K562 (cell line): Measurements from ENCODE around the gene SYN1. TPM values are rescaled to one million over a fixed set of nuclear protein-coding genes. Genes with fewer than 3 reads are reported as not detected.

Source experiments
- ATAC-seq: fragments of 200-7000 bp; cut with Tn5 transposase; 3 replicates; pipeline ENCODE4 v1.9.1; 2020; ENCODE audit warnings: moderate library complexity
- BruUV-seq: library from RNA; stranded (reverse); fragments of 400-500 nt; replicated peaks from 2 replicates; lab custom pipeline; 2021; lab: Mats Ljungman, UMichigan
- CTCF ChIA-PET: fragments of 300-600 bp; formaldehyde crosslinking; extraction: SDS; loops from one replicate; lab custom pipeline; 2021; ENCODE audit warnings: low intra/inter-chr PET ratio; lab: Yijun Ruan, JAX
- POLR2A ChIA-PET: fragments of 300-600, 350-650 bp; sonication (Branson Sonifier 250); formaldehyde crosslinking; extraction: SDS; loops from one replicate; lab custom pipeline; 2021; ENCODE audit warnings: antibody characterized with exemption, inconsistent platforms; lab: Yijun Ruan, JAX
- DNase-seq, 4 experiments: peaks; one replicate each; pipeline versions ENCODE4 v3.0.0 to v3.0.0-alpha.2; 2011 to 2018; ENCODE audit warnings: low spot score in 3 of 4, mixed read lengths in 3 of 4; ENCODE audit errors: extremely low read depth in 1 of 4
- FAIRE-seq: peaks from 2 replicates; lab custom pipeline; 2011; peaks lifted over from hg19 to GRCh38; lab: Jason Lieb, UNC
- H2AFZ ChIP-seq: 2 replicates; pipeline ENCODE4 v1.6.0; 2011; ENCODE audit warnings: low read depth, low read length, control low read depth, inconsistent platforms
- H3K27ac ChIP-seq: fragments of 200-600 bp; 3 replicates; pipeline ENCODE4 v1.8.0; 2011; ENCODE audit warnings: low read depth, mild to moderate bottlenecking, control low read depth, inconsistent platforms, low read length, moderate library complexity, mixed read lengths; ENCODE audit errors: extremely low read depth
- H3K27me3 ChIP-seq, 2 experiments: fragments of 300-600 bp in 1 of 2; 2 replicates in 1 of 2; 3 replicates in 1 of 2; pipeline versions ENCODE4 v1.6.0 to v1.8.0; 2011; ENCODE audit warnings: inconsistent platforms in 2 of 2, low read length in 2 of 2, mild to moderate bottlenecking in 1 of 2, mixed read lengths in 1 of 2, moderate library complexity in 1 of 2; ENCODE audit not compliant: control insufficient read depth in 2 of 2, insufficient read depth in 2 of 2
- H3K36me3 ChIP-seq: fragments of 300-600 bp; 3 replicates; pipeline ENCODE4 v1.8.0; 2011; ENCODE audit warnings: mild to moderate bottlenecking, low read length, inconsistent platforms; ENCODE audit not compliant: control insufficient read depth, insufficient read depth
- H3K4me1 ChIP-seq, 2 experiments: fragments of 200-600 bp in 1 of 2; replicated peaks in 1 of 2; 2 replicates in 1 of 2; 3 replicates in 1 of 2; pipeline versions ENCODE4 v1.5.1 to v1.8.0; 2011; ENCODE audit warnings: inconsistent platforms in 2 of 2, low read length in 2 of 2, mild to moderate bottlenecking in 1 of 2, mixed read lengths in 1 of 2, moderate library complexity in 1 of 2; ENCODE audit not compliant: control insufficient read depth in 2 of 2, insufficient read depth in 2 of 2
- H3K4me2 ChIP-seq: 2 replicates; pipeline ENCODE4 v1.6.1; 2011; ENCODE audit warnings: low read length, control low read depth, inconsistent platforms, mixed read lengths; ENCODE audit not compliant: insufficient read depth
- H3K4me3 ChIP-seq: fragments of 200-600 bp; sonication (generic), shearing (Covaris generic); 2 replicates; pipeline ENCODE4 v1.5.1; 2016; ENCODE audit warnings: control low read depth, inconsistent platforms
- H3K79me2 ChIP-seq: fragments of 200-600 bp; 3 replicates; pipeline ENCODE4 v1.8.0; 2011; ENCODE audit warnings: low read length, inconsistent platforms; ENCODE audit not compliant: control insufficient read depth, insufficient read depth
- H3K9ac ChIP-seq, 2 experiments: 2 replicates each; pipeline versions ENCODE4 v1.6.0 to v1.6.1; 2011; ENCODE audit warnings: low read depth in 2 of 2, low read length in 2 of 2, control low read depth in 1 of 2, inconsistent platforms in 1 of 2, mild to moderate bottlenecking in 1 of 2, mixed read lengths in 1 of 2; ENCODE audit not compliant: insufficient read depth in 1 of 2
- H3K9me1 ChIP-seq: one replicate; pipeline ENCODE4 v1.6.0; 2011; ENCODE audit warnings: inconsistent platforms, mild to moderate bottlenecking, low read length, moderate library complexity; ENCODE audit not compliant: control insufficient read depth, insufficient read depth
- H3K9me3 ChIP-seq: replicated peaks from 2 replicates; pipeline ENCODE4 v1.5.1; 2011; ENCODE audit warnings: low read depth, low read length, inconsistent platforms; ENCODE audit not compliant: control insufficient read depth, insufficient read depth
- H4K20me1 ChIP-seq: replicated peaks from 2 replicates; pipeline ENCODE4 v1.6.1; 2011; ENCODE audit warnings: low read length, inconsistent platforms, mixed read lengths; ENCODE audit not compliant: control insufficient read depth, insufficient read depth
- ARNT ChIP-seq, 2 experiments: fragments of 450-650 bp; IDR thresholded peaks; 2 replicates each; pipeline ENCODE4 v1.6.1; 2016; ENCODE audit warnings: mild to moderate bottlenecking in 1 of 2
- ATF7 ChIP-seq: fragments of 450-650 bp; IDR thresholded peaks from 2 replicates; pipeline ENCODE4 v1.7.1; 2014; ENCODE audit warnings: mild to moderate bottlenecking, moderate library complexity
- BRD9 ChIP-seq: fragments of 450-650 bp; IDR thresholded peaks from 2 replicates; pipeline ENCODE4 v1.6.1; 2018; ENCODE audit warnings: low read depth; ENCODE audit not compliant: partially characterized antibody
- CXXC5 ChIP-seq: fragments of 250-450 bp; sonication (Bioruptor Pico); IDR thresholded peaks from 2 replicates; pipeline ENCODE4 v1.8.0; 2022; ENCODE audit warnings: inconsistent platforms, mild to moderate bottlenecking, moderate library complexity
- E2F6 ChIP-seq, 2 experiments: IDR thresholded peaks; 2 replicates each; pipeline ENCODE4 v1.6.1; 2011; ENCODE audit warnings: borderline replicate concordance in 1 of 2, control low read depth in 1 of 2, low read depth in 1 of 2, low read length in 1 of 2, mild to moderate bottlenecking in 1 of 2, mixed read lengths in 1 of 2, moderate library complexity in 1 of 2; ENCODE audit not compliant: insufficient read depth in 1 of 2, insufficient read length in 1 of 2, poor library complexity in 1 of 2, severe bottlenecking in 1 of 2; ENCODE audit errors: extremely low read depth in 1 of 2
- LCOR ChIP-seq: sonication (generic); formaldehyde crosslinking; IDR thresholded peaks from 2 replicates; pipeline ENCODE4 v1.8.0; 2022; ENCODE audit warnings: mild to moderate bottlenecking, missing genetic modification reagents
- MTA3 ChIP-seq: fragments of 450-650 bp; formaldehyde crosslinking; IDR thresholded peaks from 2 replicates; pipeline ENCODE4 v1.6.1; 2017; ENCODE audit warnings: mild to moderate bottlenecking, borderline replicate concordance
- SMC3 ChIP-seq: conservative IDR thresholded peaks from 2 replicates; pipeline ENCODE4 v1.6.1; 2011; ENCODE audit warnings: low read depth, low read length, improper control_type of control experiment; ENCODE audit not compliant: insufficient read depth
- SP1 ChIP-seq: sonication (generic); formaldehyde crosslinking; IDR thresholded peaks from 2 replicates; pipeline ENCODE4 v1.8.1; 2022; ENCODE audit warnings: mild to moderate bottlenecking, missing genetic modification reagents
- ZNF407 ChIP-seq: fragments of 450-650 bp; IDR thresholded peaks from 2 replicates; pipeline ENCODE4 v1.6.1; 2016; ENCODE audit warnings: low read depth
- WGBS: fragments of 100-300 bp; shearing (Covaris generic); methylation state at CpG from one replicate; pipeline ENCODE4 v1.1.6; 2016; ENCODE audit warnings: low coverage, mixed read lengths; ENCODE audit not compliant: insufficient coverage; ENCODE audit errors: missing lambda C conversion rate; 5-methylcytosine and 5-hydroxymethylcytosine counted together
- in situ Hi-C: fragments of 300-500 bp; cut with MboI; formaldehyde crosslinking; loops from 4 replicates; pipeline ENCODE4 v1.15.0; 2018; ENCODE audit warnings: inconsistent platforms, mixed read lengths
- intact Hi-C: fragments of 100-400 bp; cut with micrococcal nuclease; formaldehyde crosslinking; loops from 2 replicates; pipeline ENCODE4 v1.14.2; 2022
- polyA plus RNA-seq, 8 experiments: library from polyadenylated mRNA; depleted of rRNA in 4 of 8; stranded (reverse) in 5 of 8; unstranded in 3 of 8; fragments of >200 nt; fragmentation: Nextera tagmentation in 2 of 8; fragmentation: Illumina TruSeq in 1 of 8; extraction: Ambion mirVana in 2 of 8; extraction: Trizol in 1 of 8; gene quantifications; 2 replicates each; pipeline versions ENCODE4 v1.2.1 to v1.2.3, GENCODE V29; 2011 to 2014; ENCODE audit warnings: inconsistent platforms in 1 of 8, missing spikeins in 1 of 8
- total RNA-seq, 7 experiments: library from RNA; depleted of rRNA in 6 of 7; stranded (reverse); fragments of >200 nt in 6 of 7; fragmentation: Illumina TruSeq in 2 of 7; extraction: Trizol in 2 of 7; gene quantifications; 2 replicates each; pipeline versions ENCODE4 v1.2.1 to v1.2.3, GENCODE V29; 2011 to 2021; ENCODE audit warnings: low replicate concordance in 1 of 7
- TF ChIP-seq, protein P1 (sequence below): fragments of 250-450 bp; sonication (Bioruptor Pico); IDR thresholded peaks from 2 replicates; pipeline ENCODE4 v1.8.0; 2022; ENCODE audit warnings: moderate library complexity, mild to moderate bottlenecking, inconsistent platforms

Gene SYN1
- total and polyA plus RNA-seq, 9 of the 15 experiments (the other 6 are each of a cell fraction or from before 2014, with no cell fraction given), result 0.01 to 0.28 (median 0.18) TPM; not detected in 2

DNA sequence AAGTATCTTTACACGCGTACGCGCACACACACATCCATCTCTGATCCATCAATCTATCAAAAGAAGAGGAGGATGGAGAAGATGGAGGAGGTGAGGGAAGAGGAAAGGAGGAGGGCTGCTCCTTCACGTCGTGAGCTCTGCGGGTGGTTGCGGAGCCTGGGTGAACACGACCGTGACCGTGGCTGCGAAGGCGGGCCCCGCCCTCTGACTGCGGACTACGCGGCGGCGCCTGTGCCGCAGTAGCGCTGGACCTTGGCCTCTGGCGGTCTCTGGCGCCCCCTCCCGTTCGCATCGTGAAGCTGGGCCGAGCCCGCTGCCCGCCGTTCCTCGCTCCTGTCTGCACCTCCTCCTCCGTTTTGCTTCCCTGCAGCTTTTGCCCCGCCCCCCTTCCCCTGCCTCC, 96.4 kb downstream of the SYN1 start:
- FAIRE-seq (peak; percentile 59), DNase-seq (peak; percentile 81 to 87 (median 83)), ATAC-seq (peak; percentile 100)
- H3K4me2 ChIP-seq, result peak overlapping the region; percentile 84
- H3K36me3 ChIP-seq, result no peaks in the 10 kb centered on the region
- POLR2A ChIA-PET, result interaction anchor here (0.6 to 1.2 kb wide), 5 partner anchors 11 to 160 kb away, joined by 3 to 4 read pairs (median 3); partner anchors contain the start of gene ARAF
- H3K27ac ChIP-seq, result no peak overlapping the region
- no peaks in the 10 kb centered on the region for H4K20me1 ChIP-seq
- no peaks in the 10 kb centered on the region for H3K9me3 ChIP-seq
- BruUV-seq, result no TSS peak
- CTCF ChIA-PET, result interaction anchor here (0.6 to 2.1 kb wide), 6 partner anchors 26 to 504 kb away, joined by 3 to 14 read pairs (median 3); partner anchors contain the start of gene UBA1
- WGBS, result 1% methylated on average over 16 of the region's 33 CpGs
- no peaks in the 10 kb centered on the region for H3K9me1 ChIP-seq
- H3K4me1 ChIP-seq, result peaks cover 0 to 11% of the 10 kb centered on the region in 2 experiments; a peak in 2 of 5 replicates
- H3K4me3 ChIP-seq, result peak overlapping the region; percentile 41
- H3K9ac ChIP-seq, result peak overlapping the region in 1 of 2 experiments; percentile 89; a peak in 2 of 4 replicates
- H3K27me3 ChIP-seq, result peaks cover 0 to 4% of the 10 kb centered on the region in 2 experiments; a peak in 1 of 5 replicates
- in situ Hi-C loops, result loop anchor here (10.0 to 25.0 kb wide), 2 partner anchors 328 to 514 kb away; partner anchors contain the start of gene UBA1
- intact Hi-C loops, result loop anchor here (1.0 kb wide), 2 partner anchors 26 to 330 kb away; partner anchors contain the start of gene UBA1
- no peaks in the 10 kb centered on the region for H3K79me2 ChIP-seq
- H2AFZ ChIP-seq, result peak overlapping the region; percentile 89
- peak; percentile 89 for TF ChIP-seq CXXC5 (CRISPR knock-in tag)
- TF ChIP-seq LCOR (CRISPR knock-in tag), result no peak
- peak; percentile 53; the same call in 1 of the 2 replicates for TF ChIP-seq ATF7
- TF ChIP-seq SP1, result no peak; the same call in 1 of the 2 replicates
- peak; percentile 19 to 40 for TF ChIP-seq E2F6 (IDR thresholded peaks at IDR 0.05; ENCODE audit: borderline replicate concordance in 1 of 2, extremely low read depth in 1 of 2, insufficient read depth in 1 of 2, insufficient read length in 1 of 2, low read depth in 1 of 2, low read length in 1 of 2, poor library complexity in 1 of 2, severe bottlenecking in 1 of 2)
- peak; percentile 39; the same call in 1 of the 2 replicates for TF ChIP-seq MTA3
- no peak for TF ChIP-seq ZNF407
- TF ChIP-seq SMC3, result peak; percentile 85
- no peak for TF ChIP-seq ARNT (IDR thresholded peaks at IDR 0.05)
- TF ChIP-seq, protein P1, sequence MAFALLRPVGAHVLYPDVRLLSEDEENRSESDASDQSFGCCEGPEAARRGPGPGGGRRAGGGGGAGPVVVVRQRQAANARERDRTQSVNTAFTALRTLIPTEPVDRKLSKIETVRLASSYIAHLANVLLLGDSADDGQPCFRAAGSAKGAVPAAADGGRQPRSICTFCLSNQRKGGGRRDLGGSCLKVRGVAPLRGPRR (CRISPR knock-in tag), result no peak
- TF ChIP-seq BRD9, result no peak
